ENCODE results near the gene MCTP2. TPM values are rescaled to one million over a fixed set of nuclear protein-coding genes. Genes with fewer than 3 reads are reported as not detected.

MCTP2 gene
- total RNA-seq (2022; extraction: Qiagen RNA extraction; ENCODE audit: low read depth) = not detected in 5 replicates

GRCh38 chr15:94230883-94231722 lies at the start of gene MCTP2:
TSS of gene MCTP2 (plus strand) at chr15:94231561. CDS start at chr15:94298266, 66,705 bp downstream.

Measured in A549 treated with DMSO at 1 μM for 4 hours (cell line).